ENCODE results near the gene ATIC.

Gene ATIC

GRCh38 chr2:215361876-215362561, 50.2 kb downstream of the ATIC start:
- DNase-seq = no peak

GRCh38 chr2:215362562-215362904, 50.7 kb downstream of the ATIC start:
- DNase-seq = no peak

GRCh38 chr2:215363039-215363438, 51.2 kb downstream of the ATIC start:
- no peak for DNase-seq

GRCh38 chr2:215363461-215364156, 51.8 kb downstream of the ATIC start:
- no peak for DNase-seq

- no peak for DNase-seq
Observed at GRCh38 chr2:215364157-215365155, 52.6 kb downstream of the ATIC start.

- no peak for DNase-seq
Observed at GRCh38 chr2:215365184-215365658, 53.4 kb downstream of the ATIC start.

GRCh38 chr2:215366440-215367032, 54.7 kb downstream of the ATIC start:
- DNase-seq = no peak

GRCh38 chr2:215367662-215368492, 56.0 kb downstream of the ATIC start:
- no peak for DNase-seq

- DNase-seq = no peak
Observed at GRCh38 chr2:215368493-215368809, 56.6 kb downstream of the ATIC start.

- no peak for DNase-seq
Observed at GRCh38 chr2:215369181-215369760, 57.4 kb downstream of the ATIC start.

GRCh38 chr2:215370112-215370965, 58.5 kb downstream of the ATIC start:
- no peak for DNase-seq

GRCh38 chr2:215371915-215372897, 60.3 kb downstream of the ATIC start:
- no peak for DNase-seq

- DNase-seq = no peak
Observed at GRCh38 chr2:215372968-215373649, 61.2 kb downstream of the ATIC start.

GRCh38 chr2:215374002-215374401, 62.1 kb downstream of the ATIC start:
- no peak for DNase-seq

- no peak for DNase-seq
Observed at GRCh38 chr2:215374642-215375466, 63.0 kb downstream of the ATIC start.

- DNase-seq = no peak
Observed at GRCh38 chr2:215375467-215375830, 63.6 kb downstream of the ATIC start.

- no peak for DNase-seq
Observed at GRCh38 chr2:215376103-215376780, 64.4 kb downstream of the ATIC start.

Measured in stimulated activated CD4-positive, alpha-beta T cell treated with anti-CD3 and anti-CD28 coated beads, Interleukin-4, amount 100 ng/mL, for 4 hours (primary cell).